ENCODE data around the gene TLX2. TPM values are rescaled to one million over a fixed set of nuclear protein-coding genes. Genes with fewer than 3 reads are reported as not detected.

TLX2 gene
- total and polyA plus RNA-seq, 2 of the 13 experiments (the other 11 are each of a cell fraction or from before 2014, with no cell fraction given): 0.05 to 0.20 TPM

DNA sequence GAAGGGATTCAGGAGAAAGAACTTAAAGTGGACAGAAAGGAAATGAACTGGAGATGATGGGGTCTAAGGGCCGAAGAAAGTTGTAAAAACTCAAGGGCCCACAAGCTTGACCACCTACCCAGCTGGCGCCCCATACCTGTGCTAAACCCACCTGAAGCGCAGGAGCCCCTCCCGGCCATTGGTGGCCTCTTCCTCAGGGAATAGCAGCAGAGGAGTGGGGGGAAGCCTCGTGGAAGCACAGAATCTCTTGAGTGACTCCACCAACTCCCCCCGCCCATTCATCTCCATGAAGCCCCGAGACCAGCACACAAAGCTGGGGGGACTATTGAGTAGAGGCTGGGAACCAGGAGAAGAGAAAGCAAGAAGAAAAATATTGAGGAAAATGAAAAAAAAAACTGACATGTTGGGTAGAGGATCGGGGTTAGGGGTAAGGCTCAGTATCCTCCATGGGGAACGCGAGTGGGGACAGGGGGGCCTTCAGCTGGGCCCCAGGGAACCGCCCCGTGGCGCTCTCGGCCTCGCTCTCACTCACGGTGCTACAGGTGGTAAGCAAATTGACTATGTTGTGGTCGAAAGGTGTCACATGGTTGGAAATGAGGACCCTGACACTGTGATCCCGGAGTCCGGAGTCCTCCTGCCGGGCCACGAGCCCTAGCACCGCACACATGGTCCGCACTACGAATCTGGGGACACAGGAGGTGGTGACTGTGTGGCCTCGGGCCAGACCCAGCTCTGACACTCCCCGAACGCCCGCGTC lies 14.5 kb downstream of the TLX2 start (continued):
- no peak for TF ChIP-seq CREB1 (IDR thresholded peaks at IDR 0.05)
- TF ChIP-seq CREB1 (CRISPR knock-in tag; IDR thresholded peaks at IDR 0.05): no peak
- TF ChIP-seq NCOR1 (IDR thresholded peaks at IDR 0.05; ENCODE audit: borderline replicate concordance, low read length): no peak
- no peak for TF ChIP-seq ARNTL (CRISPR knock-in tag; IDR thresholded peaks at IDR 0.05)
- no peak; the same call in 1 of the 2 replicates for TF ChIP-seq ZNF550 (CRISPR knock-in tag; IDR thresholded peaks at IDR 0.05; ENCODE audit: borderline replicate concordance)
- no peak for TF ChIP-seq PTBP1 (IDR thresholded peaks at IDR 0.05; ENCODE audit: low read depth, low read length, poor library complexity, severe bottlenecking)
- peak; percentile 81 for TF ChIP-seq ARID2 (CRISPR knock-in tag; IDR thresholded peaks at IDR 0.05; ENCODE audit: borderline replicate concordance)
- TF ChIP-seq ZNF652 (CRISPR knock-in tag; IDR thresholded peaks at IDR 0.05; ENCODE audit: borderline replicate concordance, low read depth): no peak
- TF ChIP-seq HNRNPK (IDR thresholded peaks at IDR 0.05; ENCODE audit: low read depth, low read length, poor library complexity, severe bottlenecking): no peak
- TF ChIP-seq SNAPC2 (CRISPR knock-in tag; IDR thresholded peaks at IDR 0.05): no peak
- TF ChIP-seq SRF (IDR thresholded peaks at IDR 0.05; ENCODE audit: low read depth, low read length): no peak
- TF ChIP-seq, protein P1, sequence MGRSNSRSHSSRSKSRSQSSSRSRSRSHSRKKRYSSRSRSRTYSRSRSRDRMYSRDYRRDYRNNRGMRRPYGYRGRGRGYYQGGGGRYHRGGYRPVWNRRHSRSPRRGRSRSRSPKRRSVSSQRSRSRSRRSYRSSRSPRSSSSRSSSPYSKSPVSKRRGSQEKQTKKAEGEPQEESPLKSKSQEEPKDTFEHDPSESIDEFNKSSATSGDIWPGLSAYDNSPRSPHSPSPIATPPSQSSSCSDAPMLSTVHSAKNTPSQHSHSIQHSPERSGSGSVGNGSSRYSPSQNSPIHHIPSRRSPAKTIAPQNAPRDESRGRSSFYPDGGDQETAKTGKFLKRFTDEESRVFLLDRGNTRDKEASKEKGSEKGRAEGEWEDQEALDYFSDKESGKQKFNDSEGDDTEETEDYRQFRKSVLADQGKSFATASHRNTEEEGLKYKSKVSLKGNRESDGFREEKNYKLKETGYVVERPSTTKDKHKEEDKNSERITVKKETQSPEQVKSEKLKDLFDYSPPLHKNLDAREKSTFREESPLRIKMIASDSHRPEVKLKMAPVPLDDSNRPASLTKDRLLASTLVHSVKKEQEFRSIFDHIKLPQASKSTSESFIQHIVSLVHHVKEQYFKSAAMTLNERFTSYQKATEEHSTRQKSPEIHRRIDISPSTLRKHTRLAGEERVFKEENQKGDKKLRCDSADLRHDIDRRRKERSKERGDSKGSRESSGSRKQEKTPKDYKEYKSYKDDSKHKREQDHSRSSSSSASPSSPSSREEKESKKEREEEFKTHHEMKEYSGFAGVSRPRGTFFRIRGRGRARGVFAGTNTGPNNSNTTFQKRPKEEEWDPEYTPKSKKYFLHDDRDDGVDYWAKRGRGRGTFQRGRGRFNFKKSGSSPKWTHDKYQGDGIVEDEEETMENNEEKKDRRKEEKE (IDR thresholded peaks at IDR 0.05): no peak
- TF ChIP-seq, protein P2, sequence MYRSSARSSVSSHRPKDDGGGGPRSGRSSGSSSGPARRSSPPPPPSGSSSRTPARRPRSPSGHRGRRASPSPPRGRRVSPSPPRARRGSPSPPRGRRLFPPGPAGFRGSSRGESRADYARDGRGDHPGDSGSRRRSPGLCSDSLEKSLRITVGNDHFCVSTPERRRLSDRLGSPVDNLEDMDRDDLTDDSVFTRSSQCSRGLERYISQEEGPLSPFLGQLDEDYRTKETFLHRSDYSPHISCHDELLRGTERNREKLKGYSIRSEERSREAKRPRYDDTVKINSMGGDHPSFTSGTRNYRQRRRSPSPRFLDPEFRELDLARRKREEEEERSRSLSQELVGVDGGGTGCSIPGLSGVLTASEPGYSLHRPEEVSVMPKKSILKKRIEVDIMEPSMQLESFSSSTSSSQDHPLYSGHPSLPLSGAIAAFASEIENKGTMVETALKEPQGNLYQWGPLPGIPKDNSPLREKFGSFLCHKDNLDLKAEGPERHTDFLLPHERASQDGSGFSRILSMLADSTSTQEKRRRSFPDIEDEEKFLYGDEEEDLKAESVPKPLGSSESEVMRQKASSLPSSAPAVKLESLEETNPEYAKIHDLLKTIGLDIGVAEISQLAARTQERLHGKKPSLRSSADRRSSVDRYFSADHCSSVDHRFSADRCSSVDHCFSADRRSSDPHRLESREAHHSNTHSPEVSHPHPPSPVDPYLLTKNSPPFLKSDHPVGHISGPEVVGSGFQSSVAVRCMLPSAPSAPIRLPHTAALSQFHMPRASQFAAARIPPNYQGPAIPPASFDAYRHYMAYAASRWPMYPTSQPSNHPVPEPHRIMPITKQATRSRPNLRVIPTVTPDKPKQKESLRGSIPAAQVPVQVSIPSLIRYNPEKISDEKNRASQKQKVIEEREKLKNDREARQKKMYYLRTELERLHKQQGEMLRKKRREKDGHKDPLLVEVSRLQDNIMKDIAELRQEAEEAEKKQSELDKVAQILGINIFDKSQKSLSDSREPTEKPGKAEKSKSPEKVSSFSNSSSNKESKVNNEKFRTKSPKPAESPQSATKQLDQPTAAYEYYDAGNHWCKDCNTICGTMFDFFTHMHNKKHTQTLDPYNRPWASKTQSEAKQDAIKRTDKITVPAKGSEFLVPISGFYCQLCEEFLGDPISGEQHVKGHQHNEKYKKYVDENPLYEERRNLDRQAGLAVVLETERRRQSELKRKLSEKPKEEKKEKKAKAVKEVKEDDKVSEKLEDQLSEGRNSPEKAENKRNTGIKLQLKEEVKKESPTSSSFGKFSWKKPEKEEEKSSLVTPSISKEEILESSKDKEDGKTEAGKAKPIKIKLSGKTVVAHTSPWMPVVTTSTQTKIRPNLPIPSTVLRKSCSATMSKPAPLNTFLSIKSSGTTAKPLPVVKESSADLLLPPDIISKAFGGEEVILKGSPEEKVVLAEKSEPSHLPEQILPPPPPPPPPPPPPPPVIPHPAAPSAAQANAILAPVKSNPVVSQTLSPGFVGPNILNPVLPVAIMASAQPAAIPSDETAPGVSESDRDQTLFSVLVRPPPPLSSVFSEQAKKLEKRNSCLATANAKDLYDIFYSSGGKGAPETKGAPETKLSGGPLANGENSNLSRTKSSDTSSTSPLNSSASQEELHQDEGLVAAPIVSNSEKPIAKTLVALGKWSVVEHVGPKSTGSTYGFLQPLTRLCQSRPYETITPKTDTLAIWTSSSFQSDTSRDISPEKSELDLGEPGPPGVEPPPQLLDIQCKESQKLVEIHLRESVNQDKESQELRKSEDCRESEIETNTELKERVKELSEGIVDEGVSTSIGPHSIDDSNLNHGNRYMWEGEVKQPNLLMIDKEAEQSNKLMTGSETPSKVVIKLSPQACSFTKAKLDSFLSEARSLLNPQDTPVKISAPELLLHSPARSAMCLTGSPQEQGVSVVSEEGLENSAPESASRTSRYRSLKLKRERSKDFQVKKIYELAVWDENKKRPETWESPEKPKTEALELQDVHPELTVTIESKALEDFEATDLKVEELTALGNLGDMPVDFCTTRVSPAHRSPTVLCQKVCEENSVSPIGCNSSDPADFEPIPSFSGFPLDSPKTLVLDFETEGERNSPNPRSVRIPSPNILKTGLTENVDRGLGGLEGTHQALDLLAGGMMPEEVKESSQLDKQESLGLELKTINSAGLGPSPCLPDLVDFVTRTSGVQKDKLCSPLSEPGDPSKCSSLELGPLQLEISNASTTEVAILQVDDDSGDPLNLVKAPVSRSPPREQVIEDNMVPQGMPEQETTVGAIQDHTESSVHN (CRISPR knock-in tag; IDR thresholded peaks at IDR 0.05): no peak
- no peak for TF ChIP-seq KDM2A (CRISPR knock-in tag; IDR thresholded peaks at IDR 0.05; ENCODE audit: borderline replicate concordance, low read depth)
- TF ChIP-seq, protein P3, sequence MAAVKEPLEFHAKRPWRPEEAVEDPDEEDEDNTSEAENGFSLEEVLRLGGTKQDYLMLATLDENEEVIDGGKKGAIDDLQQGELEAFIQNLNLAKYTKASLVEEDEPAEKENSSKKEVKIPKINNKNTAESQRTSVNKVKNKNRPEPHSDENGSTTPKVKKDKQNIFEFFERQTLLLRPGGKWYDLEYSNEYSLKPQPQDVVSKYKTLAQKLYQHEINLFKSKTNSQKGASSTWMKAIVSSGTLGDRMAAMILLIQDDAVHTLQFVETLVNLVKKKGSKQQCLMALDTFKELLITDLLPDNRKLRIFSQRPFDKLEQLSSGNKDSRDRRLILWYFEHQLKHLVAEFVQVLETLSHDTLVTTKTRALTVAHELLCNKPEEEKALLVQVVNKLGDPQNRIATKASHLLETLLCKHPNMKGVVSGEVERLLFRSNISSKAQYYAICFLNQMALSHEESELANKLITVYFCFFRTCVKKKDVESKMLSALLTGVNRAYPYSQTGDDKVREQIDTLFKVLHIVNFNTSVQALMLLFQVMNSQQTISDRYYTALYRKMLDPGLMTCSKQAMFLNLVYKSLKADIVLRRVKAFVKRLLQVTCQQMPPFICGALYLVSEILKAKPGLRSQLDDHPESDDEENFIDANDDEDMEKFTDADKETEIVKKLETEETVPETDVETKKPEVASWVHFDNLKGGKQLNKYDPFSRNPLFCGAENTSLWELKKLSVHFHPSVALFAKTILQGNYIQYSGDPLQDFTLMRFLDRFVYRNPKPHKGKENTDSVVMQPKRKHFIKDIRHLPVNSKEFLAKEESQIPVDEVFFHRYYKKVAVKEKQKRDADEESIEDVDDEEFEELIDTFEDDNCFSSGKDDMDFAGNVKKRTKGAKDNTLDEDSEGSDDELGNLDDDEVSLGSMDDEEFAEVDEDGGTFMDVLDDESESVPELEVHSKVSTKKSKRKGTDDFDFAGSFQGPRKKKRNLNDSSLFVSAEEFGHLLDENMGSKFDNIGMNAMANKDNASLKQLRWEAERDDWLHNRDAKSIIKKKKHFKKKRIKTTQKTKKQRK (IDR thresholded peaks at IDR 0.05; ENCODE audit: low read length): no peak

Data from HepG2 (cell line).